OCI-LY1 (cell line): ENCODE data around the gene EFNA2.
A peak's percentile ranks its signal among the peaks of the same experiment; 100 is the strongest.

ENCODE experiments used
- H2AFZ ChIP-seq: fragments of 200-600 bp; sonication (generic), shearing (Covaris generic); 2 replicates; pipeline ENCODE4 v1.6.0; 2014; ENCODE audit warnings: antibody characterized with exemption, mild to moderate bottlenecking, low read length
- H3F3A ChIP-seq: fragments of 200-600 bp; sonication (generic), shearing (Covaris generic); 2 replicates; pipeline ENCODE4 v1.6.0; 2014; ENCODE audit warnings: mild to moderate bottlenecking, antibody characterized with exemption, low read length, moderate library complexity; ENCODE audit not compliant: insufficient read depth
- H3K27ac ChIP-seq: fragments of 200-600 bp; sonication (generic); 2 replicates; pipeline ENCODE4 v1.5.1; 2014; ENCODE audit warnings: low read length, mixed run types, mild to moderate bottlenecking, low read depth; ENCODE audit not compliant: poor library complexity, severe bottlenecking
- H3K27me3 ChIP-seq: fragments of 200-600 bp; sonication (generic); 2 replicates; pipeline ENCODE4 v1.6.0; 2014; ENCODE audit warnings: antibody characterized with exemption, mild to moderate bottlenecking, low read length, moderate library complexity; ENCODE audit not compliant: insufficient read depth
- H3K36me3 ChIP-seq: fragments of 200-600 bp; sonication (generic); 2 replicates; pipeline ENCODE4 v1.6.1; 2014; ENCODE audit warnings: mild to moderate bottlenecking, antibody characterized with exemption, low read length, moderate library complexity, mixed read lengths; ENCODE audit not compliant: insufficient read depth
- H3K4me1 ChIP-seq: fragments of 200-600 bp; sonication (generic); 2 replicates; pipeline ENCODE4 v1.5.1; 2014; ENCODE audit warnings: mild to moderate bottlenecking, low read length, moderate library complexity; ENCODE audit not compliant: insufficient read depth, severe bottlenecking
- H3K4me2 ChIP-seq: fragments of 200-600 bp; sonication (generic), shearing (Covaris generic); 2 replicates; pipeline ENCODE4 v1.6.1; 2014; ENCODE audit warnings: low read length
- H3K4me3 ChIP-seq: fragments of 200-600 bp; sonication (generic); 2 replicates; pipeline ENCODE4 v1.5.1; 2014; ENCODE audit warnings: low read length, low read depth, mild to moderate bottlenecking, mixed read lengths; ENCODE audit not compliant: poor library complexity, severe bottlenecking
- H3K79me2 ChIP-seq: fragments of 200-600 bp; shearing (Covaris generic); 2 replicates; pipeline ENCODE4 v1.6.1; 2016; ENCODE audit warnings: mixed run types, low read length, mixed read lengths; ENCODE audit not compliant: insufficient read depth
- H3K9ac ChIP-seq: fragments of 200-600 bp; sonication (generic), shearing (Covaris generic); 2 replicates; pipeline ENCODE4 v1.6.1; 2014; ENCODE audit warnings: mild to moderate bottlenecking, low read length, mixed read lengths
- H3K9me2 ChIP-seq: fragments of 200-600 bp; sonication (generic), shearing (Covaris generic); 2 replicates; pipeline ENCODE4 v1.6.1; 2014; ENCODE audit warnings: low read depth, mild to moderate bottlenecking, low read length, mixed read lengths
- H3K9me3 ChIP-seq: fragments of 200-600 bp; shearing (Covaris generic); 2 replicates; pipeline ENCODE4 v1.6.1; 2014; ENCODE audit warnings: low read length, mixed read lengths
- H4K20me1 ChIP-seq: fragments of 200-600 bp; sonication (generic), shearing (Covaris generic); 2 replicates; pipeline ENCODE4 v1.6.0; 2016; ENCODE audit warnings: mild to moderate bottlenecking, low read length; ENCODE audit not compliant: insufficient read depth
- EZH2 ChIP-seq: fragments of 200-600 bp; sonication (generic), shearing (Covaris generic); IDR thresholded peaks from 2 replicates; pipeline ENCODE4 v1.8.0; 2017; ENCODE audit warnings: borderline replicate concordance, mixed run types, mild to moderate bottlenecking, antibody characterized with exemption, low read length, moderate library complexity, mixed read lengths
- TF ChIP-seq, protein P1 (sequence below): fragments of 200-600 bp; sonication (generic), shearing (Covaris generic); IDR thresholded peaks from 2 replicates; pipeline ENCODE4 v1.5.1; 2017; ENCODE audit warnings: mild to moderate bottlenecking, antibody characterized with exemption, low read length, moderate library complexity, mixed read lengths

The EFNA2 gene

DNA sequence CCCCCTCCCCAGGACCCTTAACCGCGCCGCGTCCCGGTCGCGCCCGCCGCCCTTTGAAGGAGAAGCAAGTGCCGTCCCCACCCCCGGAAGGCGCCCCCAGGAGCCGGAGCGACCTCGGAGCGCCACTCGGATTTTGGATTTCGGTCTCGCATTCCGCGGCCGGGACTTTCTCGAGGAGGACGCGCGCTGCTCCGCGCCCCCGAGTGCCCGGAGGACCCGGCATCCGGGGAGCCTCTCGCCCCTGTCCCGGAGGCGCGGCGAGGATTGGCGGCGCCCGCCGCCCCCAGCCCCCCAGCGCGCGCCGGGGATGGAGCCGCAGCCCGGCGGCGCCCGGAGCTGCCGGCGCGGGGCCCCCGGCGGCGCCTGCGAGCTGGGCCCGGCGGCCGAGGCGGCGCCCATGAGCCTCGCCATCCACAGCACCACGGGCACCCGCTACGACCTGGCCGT, 35.7 kb upstream of the EFNA2 start:
- no peaks in the 10 kb centered on the region for H4K20me1 ChIP-seq
- H3K9ac ChIP-seq, result peak overlapping the region; percentile 91
- no peak overlapping the region for H2AFZ ChIP-seq
- H3F3A ChIP-seq, result no peaks in the 10 kb centered on the region
- TF ChIP-seq, protein P1, sequence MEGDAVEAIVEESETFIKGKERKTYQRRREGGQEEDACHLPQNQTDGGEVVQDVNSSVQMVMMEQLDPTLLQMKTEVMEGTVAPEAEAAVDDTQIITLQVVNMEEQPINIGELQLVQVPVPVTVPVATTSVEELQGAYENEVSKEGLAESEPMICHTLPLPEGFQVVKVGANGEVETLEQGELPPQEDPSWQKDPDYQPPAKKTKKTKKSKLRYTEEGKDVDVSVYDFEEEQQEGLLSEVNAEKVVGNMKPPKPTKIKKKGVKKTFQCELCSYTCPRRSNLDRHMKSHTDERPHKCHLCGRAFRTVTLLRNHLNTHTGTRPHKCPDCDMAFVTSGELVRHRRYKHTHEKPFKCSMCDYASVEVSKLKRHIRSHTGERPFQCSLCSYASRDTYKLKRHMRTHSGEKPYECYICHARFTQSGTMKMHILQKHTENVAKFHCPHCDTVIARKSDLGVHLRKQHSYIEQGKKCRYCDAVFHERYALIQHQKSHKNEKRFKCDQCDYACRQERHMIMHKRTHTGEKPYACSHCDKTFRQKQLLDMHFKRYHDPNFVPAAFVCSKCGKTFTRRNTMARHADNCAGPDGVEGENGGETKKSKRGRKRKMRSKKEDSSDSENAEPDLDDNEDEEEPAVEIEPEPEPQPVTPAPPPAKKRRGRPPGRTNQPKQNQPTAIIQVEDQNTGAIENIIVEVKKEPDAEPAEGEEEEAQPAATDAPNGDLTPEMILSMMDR, result no peak
- no peak for TF ChIP-seq EZH2
- H3K4me2 ChIP-seq, result peak overlapping the region; percentile 85
- no peaks in the 10 kb centered on the region for H3K9me3 ChIP-seq
- H3K9me2 ChIP-seq, result no peaks in the 10 kb centered on the region
- H3K4me1 ChIP-seq, result peaks cover 27% of the 10 kb centered on the region
- peaks cover 22% of the 10 kb centered on the region for H3K36me3 ChIP-seq
- peak overlapping the region; percentile 76 for H3K4me3 ChIP-seq
- no peaks in the 10 kb centered on the region for H3K79me2 ChIP-seq
- no peaks in the 10 kb centered on the region for H3K27me3 ChIP-seq
- H3K27ac ChIP-seq, result peak overlapping the region; percentile 48

DNA sequence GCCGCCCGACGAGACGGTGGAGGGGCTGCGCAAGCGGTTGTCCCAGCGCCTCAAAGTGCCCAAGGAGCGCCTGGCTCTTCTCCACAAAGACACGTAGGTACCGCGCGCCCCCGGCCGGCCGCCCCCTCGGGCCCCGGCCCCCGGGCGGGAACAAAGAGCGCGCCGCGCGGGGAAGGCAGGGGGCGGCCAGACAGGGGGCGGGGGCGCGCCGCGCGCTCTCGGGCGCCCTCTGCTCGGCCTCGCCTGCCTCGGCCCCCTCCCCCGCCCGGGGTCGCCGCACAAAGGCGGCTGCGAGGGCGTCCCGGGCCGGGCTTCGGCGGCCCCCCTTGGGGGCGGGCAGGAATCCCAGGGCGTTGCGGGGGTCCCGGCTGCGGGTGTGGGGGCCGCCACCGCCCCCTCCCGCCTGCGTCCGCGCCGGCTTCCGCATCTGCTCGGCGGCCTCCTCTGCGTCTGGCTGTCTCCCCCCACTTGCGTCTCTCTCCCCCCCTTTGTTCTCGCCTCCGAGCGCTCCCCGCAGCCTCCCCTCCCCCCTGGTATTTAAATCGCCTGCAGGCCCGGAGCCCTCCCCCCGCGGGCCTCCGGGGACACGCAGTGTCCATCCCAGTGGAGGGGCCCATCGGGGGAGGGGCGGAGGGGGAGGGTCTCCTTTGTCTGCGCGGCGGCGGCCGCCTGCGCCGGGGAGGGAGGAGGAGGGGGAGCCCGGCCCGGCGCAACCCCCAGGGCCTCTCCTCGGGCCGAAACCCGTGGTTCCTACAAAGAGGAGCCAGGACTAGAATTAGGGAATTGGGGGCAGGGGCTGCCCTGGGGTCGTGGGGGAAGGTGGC, 35.0 kb upstream of the EFNA2 start:
- no peaks in the 10 kb centered on the region for H4K20me1 ChIP-seq
- no peaks in the 10 kb centered on the region for H3K27me3 ChIP-seq
- peak overlapping the region; percentile 95 for H3K27ac ChIP-seq
- H3K4me3 ChIP-seq, result peak overlapping the region; percentile 76
- H2AFZ ChIP-seq, result no peak overlapping the region
- TF ChIP-seq, protein P1, result no peak
- TF ChIP-seq EZH2, result no peak
- H3K36me3 ChIP-seq, result peaks cover 29% of the 10 kb centered on the region
- H3K4me1 ChIP-seq, result peaks cover 21% of the 10 kb centered on the region
- peak overlapping the region; percentile 85 for H3K4me2 ChIP-seq
- no peaks in the 10 kb centered on the region for H3K9me3 ChIP-seq
- no peaks in the 10 kb centered on the region for H3K9me2 ChIP-seq
- no peaks in the 10 kb centered on the region for H3K79me2 ChIP-seq
- peak overlapping the region; percentile 91 for H3K9ac ChIP-seq
- no peaks in the 10 kb centered on the region for H3F3A ChIP-seq

DNA sequence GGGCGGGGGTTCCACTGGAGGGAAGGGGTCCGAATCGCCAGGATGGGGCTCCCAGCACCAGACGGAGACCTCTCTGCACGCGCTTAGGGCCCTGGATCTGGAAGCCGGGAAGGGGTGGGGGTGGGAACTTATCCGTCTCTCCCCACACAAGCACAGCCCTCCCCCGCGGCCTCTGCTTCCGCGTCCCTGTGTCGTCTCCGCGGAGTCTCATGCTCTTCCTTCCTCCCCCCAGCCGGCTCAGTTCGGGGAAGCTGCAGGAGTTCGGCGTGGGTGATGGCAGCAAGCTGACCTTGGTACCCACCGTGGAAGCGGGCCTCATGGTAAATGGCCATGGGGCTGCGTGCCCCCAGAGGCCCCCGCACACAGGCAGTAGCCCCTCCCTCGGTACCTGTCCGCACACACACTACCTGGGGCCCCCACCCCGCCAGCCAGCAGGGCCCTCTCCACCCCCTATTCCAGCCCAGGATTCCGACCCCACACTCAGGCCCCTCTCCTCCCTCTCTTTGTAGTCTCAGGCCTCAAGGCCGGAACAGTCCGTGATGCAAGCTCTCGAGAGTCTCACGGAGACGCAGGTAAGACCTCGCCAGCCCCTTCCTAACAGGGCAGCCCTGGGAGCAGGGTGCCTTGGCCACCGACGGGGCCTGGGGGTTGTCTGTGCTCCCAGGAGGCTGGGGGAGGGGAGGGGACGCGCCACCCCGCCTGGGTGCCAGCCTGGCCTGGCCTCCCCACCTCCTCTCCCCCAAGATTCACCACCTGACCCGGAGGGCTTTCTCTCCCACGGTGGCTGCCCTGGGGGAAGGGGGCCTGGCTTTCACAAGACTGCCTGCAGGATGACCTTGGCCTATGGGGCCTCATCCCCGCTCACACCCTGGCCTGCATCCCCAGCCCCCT, 34.1 kb upstream of the EFNA2 start:
- no peaks in the 10 kb centered on the region for H3K27me3 ChIP-seq
- H3K9me2 ChIP-seq, result no peaks in the 10 kb centered on the region
- H3K36me3 ChIP-seq, result peaks cover 36% of the 10 kb centered on the region
- peaks cover 21% of the 10 kb centered on the region for H3K4me1 ChIP-seq
- no peaks in the 10 kb centered on the region for H3K79me2 ChIP-seq
- H3K4me2 ChIP-seq, result peak overlapping the region; percentile 85
- peak overlapping the region; percentile 95 for H3K27ac ChIP-seq
- no peaks in the 10 kb centered on the region for H4K20me1 ChIP-seq
- no peaks in the 10 kb centered on the region for H3K9me3 ChIP-seq
- H3K9ac ChIP-seq, result peak overlapping the region; percentile 91
- no peak overlapping the region for H2AFZ ChIP-seq
- H3K4me3 ChIP-seq, result peak overlapping the region; percentile 76
- TF ChIP-seq, protein P1, result no peak
- no peak for TF ChIP-seq EZH2
- H3F3A ChIP-seq, result no peaks in the 10 kb centered on the region
